Stimulated activated CD8-positive, alpha-beta memory T cell treated with anti-CD3 and anti-CD28 coated beads, Interleukin-7, amount 100 ng/mL, for 24 hours (primary cell): ENCODE results near the gene RFTN1.

Experiments
- DNase-seq: peaks from one replicate; pipeline ENCODE4 v3.0.0-alpha.2; 2020; ENCODE audit warnings: low read depth

The RFTN1 gene, protein sequence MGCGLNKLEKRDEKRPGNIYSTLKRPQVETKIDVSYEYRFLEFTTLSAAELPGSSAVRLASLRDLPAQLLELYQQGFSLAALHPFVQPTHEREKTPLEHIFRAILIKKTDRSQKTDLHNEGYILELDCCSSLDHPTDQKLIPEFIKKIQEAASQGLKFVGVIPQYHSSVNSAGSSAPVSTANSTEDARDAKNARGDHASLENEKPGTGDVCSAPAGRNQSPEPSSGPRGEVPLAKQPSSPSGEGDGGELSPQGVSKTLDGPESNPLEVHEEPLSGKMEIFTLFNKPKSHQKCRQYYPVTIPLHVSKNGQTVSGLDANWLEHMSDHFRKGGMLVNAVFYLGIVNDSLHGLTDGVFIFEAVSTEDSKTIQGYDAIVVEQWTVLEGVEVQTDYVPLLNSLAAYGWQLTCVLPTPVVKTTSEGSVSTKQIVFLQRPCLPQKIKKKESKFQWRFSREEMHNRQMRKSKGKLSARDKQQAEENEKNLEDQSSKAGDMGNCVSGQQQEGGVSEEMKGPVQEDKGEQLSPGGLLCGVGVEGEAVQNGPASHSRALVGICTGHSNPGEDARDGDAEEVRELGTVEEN

DNA sequence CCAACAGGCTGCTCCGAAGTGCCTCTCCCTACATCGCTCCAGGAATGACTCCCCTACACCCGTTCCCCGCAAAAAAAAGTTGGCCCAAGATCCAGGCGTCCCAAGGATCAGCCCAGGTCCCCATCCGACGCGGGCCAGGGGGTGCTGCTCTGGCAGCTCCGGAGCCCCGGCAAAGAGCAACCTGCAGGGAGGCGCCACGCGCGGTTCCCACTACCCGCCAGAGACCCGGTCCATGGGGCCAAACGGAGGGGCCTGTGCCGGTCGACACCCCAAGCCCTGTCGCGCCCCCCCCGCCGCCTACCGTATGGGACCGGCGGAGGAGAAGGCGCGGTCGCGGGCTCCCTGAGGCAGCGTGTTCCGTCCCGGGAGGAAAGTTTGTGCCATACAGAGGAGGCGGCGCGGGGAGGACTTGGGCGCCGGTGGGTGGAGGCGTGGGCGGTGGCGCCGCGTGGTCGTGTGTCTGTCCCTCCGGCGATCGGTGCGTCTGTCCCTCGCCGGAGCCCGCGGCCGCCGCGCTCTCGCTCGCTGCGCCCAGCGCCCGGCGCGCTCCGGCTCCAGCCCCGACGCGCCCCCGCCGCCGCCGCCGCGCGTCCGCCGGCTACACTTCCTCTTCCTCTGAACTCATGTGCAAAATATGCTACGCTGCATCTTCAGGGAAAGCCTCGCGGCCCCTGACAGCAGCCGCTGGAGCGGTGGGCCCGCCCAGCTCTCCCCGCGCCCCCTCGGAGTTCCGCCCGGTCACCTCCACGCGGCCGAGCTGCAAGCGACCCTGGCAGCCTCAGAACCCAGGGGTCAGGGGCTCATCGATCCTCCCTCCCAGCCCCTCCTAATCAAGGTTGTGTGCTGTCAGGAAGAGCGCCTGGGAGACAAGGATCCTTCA is at the start of gene RFTN1:
RFTN1 (minus strand) TSS at position 559 of the 880 bp plus-strand sequence. CDS start 19,830 bp downstream, outside the sequence.
- peak; percentile 9 for DNase-seq

GRCh38 chr3:16559653-16560365 is 46.3 kb upstream of the RFTN1 start:
- DNase-seq: no peak

GRCh38 chr3:16554126-16554525 is 40.6 kb upstream of the RFTN1 start:
- DNase-seq: no peak

DNA sequence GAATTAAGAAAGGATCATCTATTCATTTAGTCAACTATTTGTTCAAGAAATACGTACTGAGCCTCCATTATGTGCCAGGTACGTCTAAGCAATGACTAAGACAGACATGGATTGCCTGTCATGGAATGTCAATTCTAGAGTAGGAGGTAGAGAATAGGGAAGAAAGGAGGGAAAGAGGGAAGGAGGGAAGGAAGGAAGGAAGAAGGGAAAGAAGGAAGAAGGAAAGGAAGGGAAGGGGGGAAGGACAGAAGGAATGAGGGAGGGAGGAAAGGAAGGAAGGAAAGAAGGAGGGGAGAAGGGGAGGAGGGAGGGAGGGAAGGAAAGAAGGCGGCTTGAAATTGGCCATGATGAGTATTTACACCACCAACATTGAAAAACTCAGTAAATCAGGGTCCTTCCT is 39.3 kb upstream of the RFTN1 start:
- no peak for DNase-seq

GRCh38 chr3:16551342-16551976 is 38.0 kb upstream of the RFTN1 start:
- no peak for DNase-seq

- DNase-seq: peak; percentile 26
Measured at GRCh38 chr3:16550676-16551341, 37.3 kb upstream of the RFTN1 start.

- no peak for DNase-seq
Measured at GRCh38 chr3:16550305-16550675, 36.8 kb upstream of the RFTN1 start.

DNA sequence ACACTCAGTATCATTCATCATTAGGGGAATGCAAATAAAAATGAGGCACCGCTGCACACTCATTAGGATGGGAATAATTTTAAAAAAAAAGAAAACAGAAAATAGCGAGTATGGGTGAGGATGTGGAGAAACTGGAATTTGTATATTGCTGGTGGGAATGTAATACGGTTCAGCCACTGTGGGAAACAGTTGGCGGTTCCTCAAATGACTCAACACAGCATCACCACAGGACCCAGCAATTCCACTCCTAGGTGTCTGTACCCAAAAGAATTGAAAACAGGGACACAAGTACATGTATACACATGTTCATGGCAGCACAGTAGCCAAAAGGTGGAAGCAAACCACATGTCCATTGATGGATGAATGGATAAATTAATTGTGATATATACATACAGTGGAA is 35.2 kb upstream of the RFTN1 start:
- DNase-seq: no peak

GRCh38 chr3:16547561-16548357 is 34.3 kb upstream of the RFTN1 start:
- no peak for DNase-seq

- DNase-seq: no peak
Measured at GRCh38 chr3:16546186-16547010, 32.9 kb upstream of the RFTN1 start.

DNA sequence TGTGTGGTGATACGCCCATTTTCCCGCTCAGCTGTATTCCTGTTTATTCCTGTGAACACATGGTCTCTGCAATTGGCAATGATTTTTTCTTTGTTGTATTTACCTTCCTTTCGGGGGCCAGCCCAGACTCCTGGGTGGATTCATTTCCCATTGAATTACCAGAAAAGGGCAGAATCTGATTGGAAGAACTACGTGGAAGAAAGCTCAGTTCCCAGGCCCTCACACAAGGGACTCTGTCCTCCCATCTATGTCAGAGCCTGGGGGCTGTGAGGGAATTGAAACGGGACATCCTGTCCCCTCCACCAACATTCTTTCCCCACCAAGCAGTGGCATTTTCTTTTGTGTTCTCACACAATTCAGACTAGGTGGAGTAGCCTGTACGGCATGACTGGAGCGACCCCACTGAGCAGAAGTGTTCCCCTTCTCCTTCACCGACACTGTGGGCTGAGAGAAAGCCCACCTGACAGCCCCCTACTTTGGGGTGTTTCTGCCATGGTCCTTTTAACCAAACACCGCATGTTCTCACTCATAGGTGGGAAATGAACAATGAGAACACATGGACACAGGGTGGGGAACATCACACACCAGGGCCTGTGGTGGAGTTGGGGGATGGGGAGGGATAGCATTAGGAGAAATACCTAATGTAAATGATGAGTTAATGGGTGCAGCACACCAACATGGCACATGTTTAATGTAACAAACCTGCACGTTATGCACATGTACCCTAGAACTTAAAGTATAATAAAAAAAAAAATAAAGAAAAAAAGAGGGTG is 32.1 kb upstream of the RFTN1 start:
- DNase-seq: no peak

GRCh38 chr3:16543242-16543864 is 29.9 kb upstream of the RFTN1 start:
- no peak for DNase-seq

DNA sequence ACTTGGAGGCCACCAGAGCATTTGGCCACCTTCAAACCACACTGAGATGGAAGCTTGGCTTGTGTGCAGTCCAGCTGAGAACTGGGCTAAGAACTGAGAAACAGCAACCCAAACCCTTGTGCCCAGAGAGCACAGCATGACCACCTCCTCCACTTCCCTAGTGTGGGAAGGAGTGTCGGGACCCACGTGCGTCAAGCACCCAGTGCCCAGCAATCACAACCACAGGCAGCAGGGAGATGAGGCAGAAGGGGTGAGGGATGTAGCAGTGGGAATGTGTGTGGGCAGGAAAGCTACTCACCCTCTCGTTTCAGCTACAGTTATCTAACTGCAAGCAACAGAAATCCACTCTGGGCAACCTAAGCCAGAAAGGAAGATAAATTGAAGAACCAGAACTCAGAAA is 25.0 kb upstream of the RFTN1 start:
- no peak for DNase-seq

GRCh38 chr3:16536996-16537395 is 23.5 kb upstream of the RFTN1 start:
- DNase-seq: no peak

GRCh38 chr3:16536344-16536663 is 22.8 kb upstream of the RFTN1 start:
- DNase-seq: no peak

GRCh38 chr3:16534640-16535262 is 21.3 kb upstream of the RFTN1 start:
- DNase-seq: no peak

- DNase-seq: no peak
Measured at GRCh38 chr3:16533928-16534574, 20.6 kb upstream of the RFTN1 start.
